Suprapubic skin (tissue), 4 donors: ENCODE results near the gene COMMD1. TPM values are rescaled to one million over a fixed set of nuclear protein-coding genes. Genes with fewer than 3 reads are reported as not detected.
"Not testable (repeated sequence)": the region's sequence is repeated elsewhere in the genome, so short reads cannot be mapped to it uniquely, and the experiment has no call there.

Source experiments
- DNase-seq, 2 donors: peaks; one replicate each; pipeline ENCODE4 v3.0.0-alpha.2; 2019; ENCODE audit warnings: low spot score in 2 of 2
- H3K27ac ChIP-seq: fragments of 200-600 bp; sonication (generic); one replicate; pipeline ENCODE4 v1.5.1; 2019
- H3K27me3 ChIP-seq: fragments of 200-600 bp; sonication (generic); one replicate; pipeline ENCODE4 v1.5.1; 2019
- H3K36me3 ChIP-seq: fragments of 200-600 bp; sonication (generic); one replicate; pipeline ENCODE4 v1.5.1; 2019
- H3K4me1 ChIP-seq: fragments of 200-600 bp; sonication (generic); one replicate; pipeline ENCODE4 v1.5.1; 2019
- H3K4me3 ChIP-seq: fragments of 200-600 bp; sonication (generic); one replicate; pipeline ENCODE4 v1.5.1; 2019; ENCODE audit warnings: mild to moderate bottlenecking
- H3K9me3 ChIP-seq: fragments of 200-600 bp; sonication (generic); one replicate; pipeline ENCODE4 v1.5.1; 2019
- EP300 ChIP-seq: sonication (generic); formaldehyde crosslinking; IDR thresholded peaks from one replicate; pipeline ENCODE4 v1.6.1; 2017; ENCODE audit warnings: antibody characterized with exemption
- POLR2A ChIP-seq, 2 donors: fragments of 450-650 bp; IDR thresholded peaks; one replicate each; pipeline ENCODE4 v1.6.1; 2017; ENCODE audit warnings: antibody characterized with exemption in 2 of 2, mild to moderate bottlenecking in 2 of 2, moderate library complexity in 2 of 2
- POLR2AphosphoS5 ChIP-seq, 3 donors: sonication (generic); formaldehyde crosslinking; IDR thresholded peaks; one replicate each; pipeline ENCODE4 v1.6.1; 2017; ENCODE audit warnings: antibody characterized with exemption in 3 of 3
- WGBS: methylation state at CpG from one replicate; pipeline ENCODE4 v1.1.5; 2018; 5-methylcytosine and 5-hydroxymethylcytosine counted together
- total RNA-seq, 4 donors: library from RNA; depleted of rRNA; stranded (reverse); fragments of >200 nt; gene quantifications; one replicate each; pipeline ENCODE4 v1.1.0, GENCODE V29; 2016
- TF ChIP-seq, protein P1 (sequence below), 2 donors: fragments of 200-600 bp in 1 of 2; fragments of 450-650 bp in 1 of 2; sonication (generic) in 1 of 2; IDR thresholded peaks; one replicate each; pipeline ENCODE4 v1.5.1; 2016 to 2019; ENCODE audit warnings: antibody characterized with exemption in 2 of 2, mild to moderate bottlenecking in 1 of 2, moderate library complexity in 1 of 2

The COMMD1 gene
- total RNA-seq, 4 donors from 2014 or later = 45.6 to 64.3 (median 57.7) TPM

DNA sequence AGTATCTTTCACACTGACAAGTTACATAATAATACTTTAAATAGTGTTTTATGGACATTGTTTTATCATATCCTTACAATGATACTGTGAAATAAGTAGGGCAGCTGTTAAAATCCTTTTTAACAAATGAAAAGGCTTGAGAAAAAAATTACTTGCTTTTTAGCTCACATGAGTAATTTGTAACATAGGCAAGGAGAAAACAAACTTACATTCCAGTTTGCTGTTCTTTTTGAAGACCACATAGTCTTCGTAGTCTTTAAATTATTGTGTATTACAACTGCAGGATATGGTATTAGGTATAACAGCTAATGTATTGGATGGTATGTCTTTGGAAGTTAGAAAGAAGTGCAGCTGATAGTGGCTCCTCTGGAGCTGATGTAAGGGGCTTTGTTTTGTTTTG is 130.8 kb downstream of the COMMD1 start:
- Histone ChIP-seq H3K9me3 (no peaks in the 10 kb centered on the region), H3K27ac (no peak overlapping the region), H3K4me3 (no peak overlapping the region), H3K4me1 (no peaks in the 10 kb centered on the region), H3K27me3 (no peaks in the 10 kb centered on the region), H3K36me3 (no peaks in the 10 kb centered on the region)
- 100% methylated on average over 1 of the region's 1 CpG for WGBS
- no peak for DNase-seq
- TF ChIP-seq, protein P1, sequence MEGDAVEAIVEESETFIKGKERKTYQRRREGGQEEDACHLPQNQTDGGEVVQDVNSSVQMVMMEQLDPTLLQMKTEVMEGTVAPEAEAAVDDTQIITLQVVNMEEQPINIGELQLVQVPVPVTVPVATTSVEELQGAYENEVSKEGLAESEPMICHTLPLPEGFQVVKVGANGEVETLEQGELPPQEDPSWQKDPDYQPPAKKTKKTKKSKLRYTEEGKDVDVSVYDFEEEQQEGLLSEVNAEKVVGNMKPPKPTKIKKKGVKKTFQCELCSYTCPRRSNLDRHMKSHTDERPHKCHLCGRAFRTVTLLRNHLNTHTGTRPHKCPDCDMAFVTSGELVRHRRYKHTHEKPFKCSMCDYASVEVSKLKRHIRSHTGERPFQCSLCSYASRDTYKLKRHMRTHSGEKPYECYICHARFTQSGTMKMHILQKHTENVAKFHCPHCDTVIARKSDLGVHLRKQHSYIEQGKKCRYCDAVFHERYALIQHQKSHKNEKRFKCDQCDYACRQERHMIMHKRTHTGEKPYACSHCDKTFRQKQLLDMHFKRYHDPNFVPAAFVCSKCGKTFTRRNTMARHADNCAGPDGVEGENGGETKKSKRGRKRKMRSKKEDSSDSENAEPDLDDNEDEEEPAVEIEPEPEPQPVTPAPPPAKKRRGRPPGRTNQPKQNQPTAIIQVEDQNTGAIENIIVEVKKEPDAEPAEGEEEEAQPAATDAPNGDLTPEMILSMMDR (IDR thresholded peaks at IDR 0.05) = no peak
- TF ChIP-seq POLR2AphosphoS5 (IDR thresholded peaks at IDR 0.05) (no peak), POLR2A (IDR thresholded peaks at IDR 0.05) (no peak), EP300 (no peak)

DNA sequence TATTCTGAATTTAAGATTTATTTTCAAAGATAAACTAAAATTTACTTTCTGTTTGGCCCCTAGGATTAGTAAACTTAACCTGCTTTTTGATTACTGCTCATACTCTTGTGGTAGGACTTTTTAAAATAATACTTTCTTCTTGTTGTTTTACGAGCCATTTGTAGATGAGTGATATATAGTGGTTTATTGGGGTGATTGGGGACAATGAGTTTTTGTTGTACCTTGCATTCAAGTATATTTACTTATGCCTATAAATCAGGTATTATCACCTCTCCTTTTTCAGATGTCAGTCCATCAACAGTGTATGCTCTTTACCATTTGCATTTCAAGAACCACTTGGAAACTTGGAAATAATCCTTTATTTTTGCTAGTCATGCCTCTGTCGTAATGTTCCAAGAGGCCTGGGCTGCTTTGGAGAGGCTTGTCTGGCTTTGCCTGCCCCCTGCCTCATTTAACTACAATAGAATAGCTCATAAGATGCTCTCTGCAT is 131.3 kb downstream of the COMMD1 start:
- TF ChIP-seq POLR2A (IDR thresholded peaks at IDR 0.05) = no peak
- no peak for TF ChIP-seq POLR2AphosphoS5 (IDR thresholded peaks at IDR 0.05)
- TF ChIP-seq EP300 = no peak
- TF ChIP-seq, protein P1 (IDR thresholded peaks at IDR 0.05) = no peak
- WGBS = 93% methylated on average over 2 of the region's 2 CpGs

DNA sequence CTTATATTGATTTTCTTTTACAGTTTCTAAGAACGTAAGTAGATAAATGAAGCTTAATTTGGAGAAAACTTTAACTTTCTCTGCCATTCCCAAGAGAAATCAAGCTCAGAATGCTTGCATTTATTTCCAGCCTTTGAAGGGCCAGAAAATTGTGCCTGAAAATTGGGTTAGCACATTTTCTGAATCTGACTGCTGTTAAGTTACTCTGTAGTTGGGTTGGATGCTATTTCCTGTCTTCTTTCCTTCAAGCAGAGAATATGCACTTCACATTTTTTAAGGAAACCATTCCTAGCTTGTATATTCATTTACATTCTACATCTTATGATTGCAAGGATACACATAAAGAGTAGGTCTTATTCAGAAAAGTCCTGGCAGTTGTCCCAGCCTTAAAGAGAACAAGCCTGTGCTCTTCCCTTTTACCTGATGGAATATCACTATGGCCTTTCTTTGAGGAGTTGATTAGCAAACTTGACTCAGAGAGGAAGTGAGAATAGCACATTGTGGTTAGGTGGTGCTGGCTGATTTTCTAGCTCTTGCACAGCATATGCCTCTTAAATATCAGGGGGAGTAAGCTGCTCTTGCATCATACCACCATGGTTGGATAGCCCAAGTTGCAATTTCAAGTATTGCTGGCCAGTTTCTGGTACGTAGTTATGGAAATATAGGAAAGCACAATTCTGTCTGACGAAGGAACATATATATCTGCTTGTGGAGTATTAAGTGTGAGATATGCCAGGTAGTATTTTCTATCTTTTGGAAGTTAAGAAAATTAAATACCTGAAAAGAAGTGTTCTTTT is 133.7 kb downstream of the COMMD1 start:
- Histone ChIP-seq H3K36me3 (no peaks in the 10 kb centered on the region), H3K27ac (no peak overlapping the region), H3K4me1 (peaks cover 4% of the 10 kb centered on the region), H3K27me3 (no peaks in the 10 kb centered on the region), H3K9me3 (no peaks in the 10 kb centered on the region), H3K4me3 (no peak overlapping the region)
- DNase-seq = no peak
- TF ChIP-seq, protein P1 (IDR thresholded peaks at IDR 0.05) = no peak
- 83% methylated on average over 3 of the region's 3 CpGs for WGBS

More for the DNA sequence above, 131.3 kb downstream of the COMMD1 start:
- Histone ChIP-seq H3K4me1 (no peaks in the 10 kb centered on the region), H3K27ac (no peak overlapping the region), H3K36me3 (no peaks in the 10 kb centered on the region), H3K9me3 (no peaks in the 10 kb centered on the region), H3K27me3 (no peaks in the 10 kb centered on the region), H3K4me3 (no peak overlapping the region)
- DNase-seq = no peak

- Histone ChIP-seq H3K4me3 (no peak overlapping the region), H3K27me3 (no peaks in the 10 kb centered on the region), H3K4me1 (peaks cover 4% of the 10 kb centered on the region), H3K9me3 (no peaks in the 10 kb centered on the region), H3K27ac (no peak overlapping the region), H3K36me3 (no peaks in the 10 kb centered on the region)
- no peak for TF ChIP-seq EP300
- no peak for TF ChIP-seq POLR2AphosphoS5 (IDR thresholded peaks at IDR 0.05)
- DNase-seq = no peak
- 94% methylated on average over 3 of the region's 3 CpGs for WGBS
Measured at GRCh38 chr2:62040926-62041325, 135.5 kb downstream of the COMMD1 start.

GRCh38 chr2:62041701-62042385 is 136.4 kb downstream of the COMMD1 start:
- not testable (repeated sequence) for H3K4me1 ChIP-seq, H3K4me3 ChIP-seq, H3K36me3 ChIP-seq, H3K27ac ChIP-seq, H3K9me3 ChIP-seq, H3K27me3 ChIP-seq, DNase-seq
- WGBS = 97% methylated on average over 16 of the region's 16 CpGs

GRCh38 chr2:62042400-62042799 is 136.9 kb downstream of the COMMD1 start:
- Histone ChIP-seq H3K27me3 (no peaks in the 10 kb centered on the region), H3K27ac (no peak overlapping the region), H3K4me1 (peaks cover 4% of the 10 kb centered on the region), H3K9me3 (no peaks in the 10 kb centered on the region), H3K4me3 (no peak overlapping the region), H3K36me3 (no peaks in the 10 kb centered on the region)
- TF ChIP-seq EP300 (no peak), POLR2AphosphoS5 (IDR thresholded peaks at IDR 0.05) (no peak), POLR2A (IDR thresholded peaks at IDR 0.05) (no peak)
- TF ChIP-seq, protein P1 (IDR thresholded peaks at IDR 0.05) = no peak
- WGBS = 97% methylated on average over 14 of the region's 30 CpGs
- DNase-seq = no peak
